ENCODE data around the gene IL10RB.
"Not testable (repeated sequence)": the region's sequence is repeated elsewhere in the genome, so short reads cannot be mapped to it uniquely, and the experiment has no call there.

Gene IL10RB

DNA sequence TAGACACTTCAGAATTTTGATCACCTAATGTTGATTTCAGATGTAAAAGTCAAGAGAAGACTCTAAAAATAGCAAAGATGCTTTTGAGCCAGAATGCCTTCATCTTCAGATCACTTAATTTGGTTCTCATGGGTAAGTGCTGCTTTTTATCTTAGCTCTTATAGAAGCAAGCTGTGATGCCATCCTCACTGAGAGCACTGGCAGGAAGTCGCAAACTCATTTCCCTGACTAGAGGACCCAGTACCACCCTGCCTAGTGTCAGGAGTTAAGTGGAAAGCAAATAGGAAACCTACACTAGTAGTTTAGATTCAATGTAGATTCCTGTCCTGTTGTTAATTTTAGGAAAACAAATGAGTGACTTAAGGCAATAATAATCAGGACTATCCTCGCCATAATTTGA lies 24.3 kb upstream of the IL10RB start:
- DNase-seq = no peak

DNA sequence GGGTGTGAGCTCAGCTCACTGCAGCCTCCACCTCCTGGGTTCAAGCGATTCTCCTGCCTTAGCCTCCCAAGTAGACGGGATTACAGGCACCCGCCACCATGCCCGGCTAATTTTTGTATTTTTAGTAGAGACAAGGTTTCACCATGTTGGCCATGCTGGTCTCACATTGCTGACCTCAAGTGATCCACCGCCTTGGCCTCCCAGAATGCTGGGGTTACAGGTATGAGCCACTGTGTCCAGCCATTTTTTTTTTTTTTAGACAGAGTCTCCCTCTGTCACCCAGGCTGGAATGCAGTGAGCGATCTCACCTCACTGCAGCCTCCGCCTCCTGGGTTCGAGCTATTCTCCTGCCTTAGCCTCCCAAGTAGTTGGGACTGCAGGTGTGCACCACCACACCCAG lies 23.3 kb upstream of the IL10RB start:
- not testable (repeated sequence) for DNase-seq

DNA sequence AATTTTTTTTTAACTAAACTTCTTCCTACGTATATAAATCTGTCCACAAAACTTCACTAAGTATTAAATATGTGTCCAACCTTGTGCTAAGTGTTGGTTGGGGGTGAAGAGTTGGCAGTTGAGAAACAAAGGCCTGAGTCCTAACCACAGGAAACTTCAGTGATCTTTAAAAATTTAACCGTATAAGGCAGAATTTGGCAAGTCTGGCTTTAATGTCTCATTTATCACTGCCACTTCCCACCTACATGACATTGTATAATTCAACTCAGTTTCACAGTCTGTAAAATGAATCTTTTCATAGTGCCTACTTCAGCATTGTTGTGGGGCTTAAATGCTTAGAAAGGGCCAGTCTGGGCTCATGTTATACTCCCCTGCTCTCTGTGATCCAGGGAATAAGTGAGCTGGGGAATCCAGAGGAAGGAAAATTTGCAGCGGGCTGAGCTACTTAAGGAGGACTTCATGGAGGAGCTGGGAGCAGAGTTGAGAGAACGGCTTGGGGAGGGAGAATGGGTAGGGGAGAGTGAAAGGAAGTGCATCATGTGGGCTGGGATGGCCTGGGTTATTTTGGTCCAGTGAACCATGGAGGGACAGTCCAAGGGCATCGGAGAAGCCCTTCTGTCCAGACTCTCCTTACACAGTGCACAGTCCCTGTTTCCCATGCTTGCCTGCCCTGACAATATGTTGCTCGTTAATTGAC lies 21.9 kb upstream of the IL10RB start:
- no peak for DNase-seq

DNA sequence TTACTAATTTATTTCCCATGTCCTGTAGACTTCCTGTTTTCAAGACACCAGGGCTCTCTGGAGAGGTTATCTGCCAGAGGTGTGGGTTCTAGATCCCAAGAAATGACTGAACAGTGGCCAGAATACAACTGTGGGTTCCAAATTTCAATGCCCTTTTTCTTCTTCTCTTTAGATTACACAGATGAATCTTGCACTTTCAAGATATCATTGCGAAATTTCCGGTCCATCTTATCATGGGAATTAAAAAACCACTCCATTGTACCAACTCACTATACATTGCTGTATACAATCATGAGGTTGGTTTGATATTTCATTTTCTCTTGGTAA lies 21.4 kb upstream of the IL10RB start:
- no peak for DNase-seq

DNA sequence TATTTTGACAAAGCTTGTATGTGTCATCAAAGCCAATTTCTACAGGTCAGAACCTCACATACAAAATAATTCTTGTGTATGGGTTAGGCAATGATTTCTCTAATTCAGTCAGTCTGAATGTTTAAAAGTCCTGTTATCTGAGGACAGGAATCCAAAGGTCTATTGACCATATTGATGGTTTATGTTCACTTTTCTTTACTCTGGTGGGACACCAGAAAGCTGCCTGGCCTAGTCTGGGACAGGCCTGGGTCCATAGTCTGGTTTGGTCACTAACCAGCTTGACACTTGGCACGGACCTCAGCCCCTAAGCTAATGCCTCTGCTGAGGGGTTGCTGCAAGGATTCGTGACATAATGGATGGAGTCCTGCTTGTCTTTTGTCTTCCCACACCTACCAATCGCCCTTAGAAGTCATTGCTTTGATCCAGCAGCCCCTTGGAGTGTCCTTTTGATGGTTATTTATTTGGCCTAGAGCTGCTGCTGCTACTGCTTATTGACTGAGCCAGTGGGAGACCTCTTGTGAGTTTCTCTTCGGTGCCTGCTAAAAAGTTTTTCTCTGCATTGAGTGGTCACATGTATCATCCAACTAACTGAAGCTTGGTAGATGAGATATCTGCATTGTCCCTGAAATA lies 20.8 kb upstream of the IL10RB start:
- DNase-seq = no peak

DNA sequence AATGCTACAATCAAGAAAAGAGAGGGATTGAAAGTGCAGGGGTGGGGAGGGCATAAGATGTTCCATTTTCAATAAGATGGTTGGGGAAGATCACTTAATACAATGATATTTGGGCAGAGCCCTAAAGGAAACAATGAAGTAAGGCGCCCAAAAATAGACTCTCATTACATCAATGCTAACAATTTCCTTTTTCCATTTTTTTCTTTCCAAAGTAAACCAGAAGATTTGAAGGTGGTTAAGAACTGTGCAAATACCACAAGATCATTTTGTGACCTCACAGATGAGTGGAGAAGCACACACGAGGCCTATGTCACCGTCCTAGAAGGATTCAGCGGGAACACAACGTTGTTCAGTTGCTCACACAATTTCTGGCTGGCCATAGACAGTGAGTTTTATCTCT lies 19.7 kb upstream of the IL10RB start:
- DNase-seq = no peak

DNA sequence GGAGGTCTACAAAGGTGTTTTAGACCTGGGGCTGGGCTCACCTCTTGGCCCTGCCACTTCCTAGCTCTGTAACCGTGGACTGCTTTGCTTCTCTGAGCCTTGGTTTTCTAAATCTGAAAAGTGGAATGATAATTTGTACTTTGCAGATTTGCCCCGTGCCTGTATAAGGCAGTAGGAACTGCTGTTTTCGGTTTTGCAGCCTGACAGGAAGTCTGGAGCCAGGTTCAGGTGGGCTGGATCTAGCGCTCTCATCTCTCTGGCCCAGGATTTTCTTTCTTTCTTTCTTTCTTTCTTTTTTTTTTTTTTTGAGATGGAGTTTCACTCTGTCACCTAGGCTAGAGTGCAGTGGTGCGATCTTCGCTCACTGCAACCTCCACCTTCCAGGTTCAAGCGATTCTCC lies 19.2 kb upstream of the IL10RB start:
- DNase-seq = no peak

DNA sequence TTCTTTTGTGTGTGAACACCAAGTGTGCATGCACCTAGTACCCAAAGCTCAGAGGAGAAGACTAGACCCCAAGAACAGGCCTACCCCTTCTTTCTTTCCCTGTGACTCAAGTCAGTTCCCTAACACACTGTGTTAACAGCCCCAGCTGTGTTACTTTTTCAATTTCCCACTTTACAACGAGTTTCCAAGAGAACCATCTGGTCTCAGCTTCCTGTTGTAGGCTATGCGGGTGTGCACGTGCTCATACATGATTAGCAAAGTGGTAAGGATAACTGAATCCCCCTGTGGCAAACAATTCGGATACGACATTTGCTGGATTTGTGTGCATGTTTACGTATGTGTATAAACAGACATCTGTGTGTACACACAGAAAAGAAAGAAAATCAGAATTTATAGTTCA lies 18.6 kb upstream of the IL10RB start:
- DNase-seq = no peak

DNA sequence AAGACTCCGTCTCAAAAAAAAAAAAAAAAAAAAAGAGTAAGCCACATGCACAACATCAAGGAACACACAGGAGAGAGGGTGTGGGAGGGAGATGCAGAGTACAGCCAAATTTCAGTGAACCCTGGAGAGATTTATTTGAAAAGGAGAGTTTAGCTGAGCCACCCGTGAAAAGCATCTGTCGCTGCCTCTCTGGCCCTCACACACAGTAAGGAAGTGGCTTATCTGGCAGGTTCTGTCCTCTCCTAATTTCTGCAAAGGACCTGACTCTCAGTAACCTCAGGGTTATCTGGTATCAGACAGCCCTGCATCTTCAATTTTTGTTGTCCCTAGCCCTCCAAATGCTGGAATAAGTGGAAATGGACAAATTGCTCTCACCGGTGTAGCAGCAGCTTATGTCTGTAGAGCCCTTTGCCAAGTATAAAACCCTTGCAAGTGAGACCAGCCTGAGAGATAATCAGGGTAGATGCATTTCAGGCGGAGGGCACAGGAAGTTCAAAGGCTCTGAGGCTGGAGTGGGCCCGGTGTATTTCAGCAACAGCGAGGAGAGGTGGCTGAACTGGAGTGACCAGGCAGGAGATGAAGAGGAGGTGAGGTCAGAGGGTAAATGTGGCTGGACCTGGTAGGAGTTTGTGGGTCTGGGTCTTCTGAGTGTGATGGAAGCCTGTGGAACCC lies 16.7 kb upstream of the IL10RB start:
- DNase-seq = no peak

DNA sequence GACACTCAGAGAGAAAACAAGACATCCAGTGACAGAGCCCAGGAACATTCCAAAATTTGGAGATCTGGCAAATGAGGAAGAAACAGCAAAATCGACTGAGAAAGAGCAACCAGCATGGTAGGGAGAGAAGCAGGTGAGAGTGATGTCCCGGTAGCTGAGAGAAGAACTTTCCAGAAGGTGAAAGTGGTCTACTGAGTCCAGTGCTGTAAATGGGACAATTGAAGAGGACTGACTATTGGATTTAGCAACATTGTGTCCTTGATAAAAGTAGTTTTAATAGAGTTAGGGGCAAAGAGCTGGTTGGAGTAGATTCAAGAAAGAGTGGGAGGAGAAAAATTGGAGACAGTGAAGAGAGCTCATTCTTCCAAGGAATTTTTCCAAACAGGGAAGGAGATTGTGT lies 15.0 kb upstream of the IL10RB start:
- no peak for DNase-seq

DNA sequence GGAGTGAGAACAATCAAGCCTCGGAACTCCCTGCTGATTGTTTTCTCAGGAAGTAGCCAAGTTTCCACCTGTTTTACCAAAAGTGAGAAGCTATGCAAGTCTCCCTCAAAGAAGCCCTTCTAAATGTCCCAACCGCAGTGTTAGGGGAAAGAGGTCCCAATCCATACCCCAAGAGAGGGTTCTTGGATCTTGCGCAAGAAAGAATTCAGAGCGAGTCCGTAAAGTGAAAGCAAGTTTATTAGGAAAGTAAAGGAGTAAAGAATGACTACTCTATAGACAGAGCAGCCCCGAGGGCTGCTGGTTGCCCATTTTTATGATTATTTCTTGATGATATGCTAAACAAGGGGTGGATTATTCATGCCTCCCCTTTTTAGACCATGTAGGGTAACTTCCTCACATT lies 12.8 kb upstream of the IL10RB start:
- DNase-seq = not testable (repeated sequence)

DNA sequence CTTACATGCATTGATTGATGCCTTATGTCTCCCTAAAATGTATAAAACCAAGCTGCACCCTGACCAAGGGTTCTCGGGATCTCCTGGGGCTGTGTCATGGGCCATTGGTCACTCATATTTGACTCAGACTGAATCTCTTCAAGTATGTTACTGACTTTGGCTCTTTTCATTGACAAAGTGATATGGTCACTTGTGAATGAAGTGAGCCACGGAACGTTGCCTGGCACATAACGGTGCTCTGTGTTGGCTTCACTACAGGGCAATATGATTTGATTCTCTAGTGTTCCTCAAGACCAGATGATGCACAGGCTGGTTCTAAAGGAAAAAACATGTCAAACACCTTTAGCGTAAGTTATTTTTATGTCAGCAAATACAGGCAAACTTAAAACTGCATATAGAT lies 11.4 kb upstream of the IL10RB start:
- DNase-seq = no peak

DNA sequence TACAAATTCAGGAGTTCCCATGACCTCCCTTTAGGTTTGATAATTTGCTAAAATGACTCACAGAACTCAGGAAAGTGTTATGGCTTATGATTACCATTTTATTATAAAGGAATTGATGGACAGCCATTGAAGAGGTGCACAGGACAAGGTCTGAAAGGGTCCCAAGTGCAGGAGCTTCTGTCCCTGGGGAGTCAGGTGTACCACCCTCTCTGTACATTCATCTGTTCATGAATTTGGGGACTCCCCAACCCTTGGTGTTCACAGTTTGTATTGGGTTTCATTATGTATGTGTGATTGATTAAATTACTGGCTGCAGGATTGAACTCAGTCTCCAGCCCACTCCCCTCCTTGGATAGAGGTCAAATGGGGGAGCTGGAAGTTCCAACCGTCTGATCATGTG lies 10.8 kb upstream of the IL10RB start:
- DNase-seq = no peak

DNA sequence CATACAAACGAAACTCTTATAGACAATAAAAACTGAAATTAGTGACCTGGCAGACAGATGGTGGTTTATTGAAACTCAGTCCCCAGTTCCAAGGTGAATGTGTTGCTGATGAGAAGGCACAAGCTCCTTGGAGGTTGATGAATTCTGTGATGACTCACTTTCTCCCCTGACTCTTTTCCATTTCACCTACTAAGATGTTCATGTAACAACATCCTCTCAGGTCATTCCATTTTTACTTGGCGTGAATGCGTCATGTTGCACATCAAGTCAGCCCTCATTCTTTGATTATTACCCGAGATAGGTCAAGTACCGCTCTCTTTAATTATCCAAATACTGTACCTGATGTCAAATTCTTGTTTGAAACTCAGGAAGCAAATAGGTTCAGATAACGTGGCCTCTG lies 10.1 kb upstream of the IL10RB start:
- no peak for DNase-seq

DNA sequence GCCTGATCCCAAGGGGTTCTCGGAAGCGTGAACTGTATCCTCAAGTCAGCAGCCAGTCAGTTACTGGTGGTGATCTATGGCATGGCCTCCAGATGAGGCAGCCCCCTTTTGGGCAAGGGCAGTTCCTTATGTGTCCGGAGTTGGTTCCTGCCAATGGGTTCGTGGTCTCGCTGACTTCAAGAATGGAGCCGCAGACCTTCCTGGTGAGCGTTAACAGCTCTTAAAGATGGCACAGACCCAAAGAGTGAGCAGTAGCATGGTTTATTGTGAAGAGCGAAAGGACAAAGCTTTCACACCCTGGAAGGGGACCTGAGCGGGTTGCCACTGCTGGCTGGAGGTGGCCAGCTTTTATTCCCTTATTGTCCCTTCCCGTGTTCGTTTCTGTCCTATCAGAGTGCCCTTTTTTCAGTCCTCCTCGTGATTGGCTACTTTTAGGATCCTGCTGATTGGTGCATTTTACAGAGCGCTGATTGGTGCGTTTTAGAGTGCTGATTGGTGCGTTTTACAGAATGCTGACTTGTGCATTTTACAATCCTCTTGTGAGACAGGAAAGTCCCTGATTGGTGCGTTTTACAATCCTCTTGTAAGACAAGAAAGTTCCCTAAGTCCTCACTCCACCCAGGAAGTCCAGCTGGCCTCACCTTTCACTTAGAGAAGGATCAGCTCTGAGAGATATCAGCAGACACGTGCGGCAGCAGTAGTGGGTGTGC lies 8.9 kb upstream of the IL10RB start:
- no peak for DNase-seq

DNA sequence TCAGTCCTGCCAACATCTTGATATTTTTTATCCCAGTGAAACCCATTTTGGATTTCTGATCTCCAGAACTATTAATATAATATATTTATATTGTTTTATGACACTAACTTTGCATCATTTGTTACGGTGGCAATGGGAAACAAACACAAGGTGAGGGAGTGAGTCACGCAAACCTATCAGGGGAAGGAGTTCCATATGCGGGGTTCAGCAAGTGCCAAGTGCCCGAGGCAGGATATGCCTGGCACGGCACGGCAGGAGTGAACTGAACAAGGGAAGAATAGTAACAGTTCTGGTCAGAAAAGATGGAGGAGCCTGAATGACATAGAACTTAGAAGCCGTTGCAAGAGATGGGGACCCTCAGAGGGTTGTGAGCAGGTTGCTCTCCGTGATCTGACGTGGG lies 7.7 kb upstream of the IL10RB start:
- no peak for DNase-seq

DNA sequence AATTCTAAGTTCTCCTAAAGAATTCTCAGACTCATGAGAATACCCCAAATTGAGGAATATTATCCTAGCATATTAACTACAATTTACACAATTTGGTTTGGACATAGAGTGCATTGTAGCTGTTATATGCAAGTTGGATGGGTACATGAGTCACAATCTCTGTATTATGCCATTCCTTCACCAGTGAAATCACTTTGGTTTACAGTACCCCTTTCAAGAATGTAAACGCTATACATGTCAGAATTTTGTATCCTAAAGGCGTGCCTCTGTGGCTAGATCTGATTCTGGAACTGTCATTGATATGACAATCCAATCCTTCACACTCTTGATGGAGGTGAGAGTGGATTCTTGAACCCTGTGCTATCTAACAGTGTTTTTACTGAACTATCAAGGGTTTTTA lies 6.7 kb upstream of the IL10RB start:
- DNase-seq = no peak

DNA sequence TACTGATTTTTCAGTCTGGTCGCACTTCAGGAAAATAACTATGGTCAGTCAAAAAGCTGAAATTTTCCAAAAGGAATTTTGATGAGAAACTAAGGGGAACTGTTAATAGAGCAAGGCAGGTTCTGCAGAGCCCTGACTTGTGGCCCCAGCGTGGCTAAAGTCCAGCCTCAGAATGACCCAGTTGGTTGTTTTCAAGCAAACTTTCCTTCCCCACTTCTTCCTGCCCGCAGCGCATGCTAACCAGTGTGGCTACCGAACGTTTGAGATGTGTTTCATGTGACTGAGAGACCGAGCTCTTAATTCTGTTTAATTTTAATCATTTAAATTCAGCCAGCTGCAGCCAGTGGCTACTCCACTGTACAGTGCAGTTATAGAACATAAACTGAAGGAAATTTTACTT lies 6.2 kb upstream of the IL10RB start:
- DNase-seq = no peak

DNA sequence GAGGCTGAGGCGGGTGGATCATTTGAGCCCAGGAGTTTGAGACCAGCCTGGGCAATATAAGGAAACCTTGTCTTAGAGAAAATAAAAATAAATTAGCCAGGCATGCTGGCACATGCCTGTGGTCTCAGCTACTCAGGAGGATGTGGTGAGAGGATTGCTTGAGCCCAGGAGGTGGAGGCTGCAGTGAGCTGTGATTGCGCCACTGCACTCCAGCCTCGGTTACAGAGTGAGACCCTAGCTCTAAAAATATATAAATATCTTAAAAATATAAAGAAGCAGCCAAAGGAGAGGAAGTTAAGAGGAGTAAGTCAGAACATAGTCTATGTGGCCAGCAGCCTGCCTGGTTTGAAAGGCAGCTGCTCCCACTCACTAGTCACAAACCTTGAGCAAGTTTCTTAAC lies 4.5 kb upstream of the IL10RB start:
- no peak for DNase-seq

DNA sequence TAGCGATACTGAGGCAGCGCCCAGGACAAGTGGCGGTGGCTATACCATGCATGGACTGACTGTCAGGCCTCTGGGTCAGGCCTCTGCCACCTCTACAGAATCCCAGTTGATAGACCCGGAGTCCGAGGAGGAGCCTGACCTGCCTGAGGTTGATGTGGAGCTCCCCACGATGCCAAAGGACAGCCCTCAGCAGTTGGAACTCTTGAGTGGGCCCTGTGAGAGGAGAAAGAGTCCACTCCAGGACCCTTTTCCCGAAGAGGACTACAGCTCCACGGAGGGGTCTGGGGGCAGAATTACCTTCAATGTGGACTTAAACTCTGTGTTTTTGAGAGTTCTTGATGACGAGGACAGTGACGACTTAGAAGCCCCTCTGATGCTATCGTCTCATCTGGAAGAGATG lies 3.2 kb upstream of the IL10RB start:
- DNase-seq = no peak

DNA sequence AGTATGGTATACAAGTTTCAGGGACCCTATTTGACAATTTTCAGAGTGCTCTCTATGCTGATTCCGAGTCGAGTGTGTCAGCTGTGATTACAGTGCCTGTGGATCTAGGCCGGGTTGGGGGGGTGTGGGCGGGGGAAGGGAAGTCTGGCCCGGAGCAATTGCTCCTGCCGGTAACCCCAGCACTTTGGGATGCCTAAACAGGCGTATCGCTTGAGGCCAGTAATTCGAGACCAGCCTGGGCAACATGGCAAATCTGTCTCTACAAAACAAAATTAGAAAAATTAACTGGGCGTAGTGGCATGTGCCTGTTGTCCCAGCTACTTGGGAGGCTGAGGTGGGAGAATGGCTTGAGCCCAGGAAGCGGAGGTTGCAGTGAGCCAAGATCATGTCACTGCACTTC lies 1.6 kb upstream of the IL10RB start:
- DNase-seq = no peak

DNA sequence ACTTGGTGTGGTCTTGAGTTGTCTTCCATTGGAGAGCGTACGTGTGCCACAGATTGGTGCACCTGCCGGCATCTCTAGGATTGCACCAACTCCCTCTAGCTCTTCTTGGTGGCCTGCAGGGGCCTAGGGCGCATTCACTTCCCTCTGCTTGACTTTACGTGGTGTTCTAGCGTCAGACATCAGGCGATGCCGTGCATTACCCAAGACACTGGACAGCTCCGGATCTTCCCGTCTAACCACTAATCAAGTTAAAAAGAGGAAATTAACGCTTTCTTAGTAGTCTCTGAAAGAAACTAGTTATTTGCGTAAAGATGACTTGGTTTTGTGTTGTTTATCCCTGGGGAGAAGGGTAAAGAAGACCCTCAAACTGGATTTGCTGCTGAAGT lies 510 bp upstream of the IL10RB start:
- DNase-seq = no peak

DNA sequence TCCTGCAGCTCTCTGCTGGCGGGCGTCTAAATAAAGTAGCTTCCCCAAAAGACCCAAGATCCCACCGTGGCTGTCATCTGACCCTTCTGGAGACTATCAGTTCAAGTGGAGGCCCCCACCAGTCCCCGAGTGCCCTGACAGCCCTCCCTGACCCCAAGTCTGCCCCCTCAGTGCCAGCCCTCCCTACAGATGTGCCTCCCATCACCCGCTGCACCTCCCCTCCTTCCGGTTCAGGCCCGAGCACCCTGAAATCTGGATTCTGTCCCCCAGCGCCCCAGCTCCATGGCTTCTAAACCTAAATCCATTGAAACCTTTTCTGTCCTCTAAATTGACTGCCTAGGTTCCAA lies 595 bp downstream of the IL10RB start:
- DNase-seq = peak; percentile 31

DNA sequence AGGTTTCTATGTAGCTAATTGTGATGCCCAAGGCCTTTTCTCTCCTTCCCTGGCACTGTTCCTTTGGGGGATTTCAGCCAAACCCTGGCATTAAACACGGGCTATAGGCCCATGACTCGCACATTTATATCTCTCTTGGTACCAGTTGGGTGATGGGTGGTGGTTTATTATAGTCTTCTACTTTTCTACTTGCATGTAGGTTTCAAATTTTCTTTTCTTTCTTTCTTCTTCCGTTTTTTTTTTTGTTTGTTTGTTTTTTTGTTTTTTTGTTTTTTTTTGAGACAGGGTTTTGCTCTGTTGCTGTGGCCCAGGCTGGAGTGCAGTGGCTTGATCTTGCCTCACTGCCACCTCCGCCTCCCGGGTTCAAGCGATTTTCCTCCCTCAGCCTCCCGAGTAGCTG lies 1.1 kb downstream of the IL10RB start:
- DNase-seq = no peak

DNA sequence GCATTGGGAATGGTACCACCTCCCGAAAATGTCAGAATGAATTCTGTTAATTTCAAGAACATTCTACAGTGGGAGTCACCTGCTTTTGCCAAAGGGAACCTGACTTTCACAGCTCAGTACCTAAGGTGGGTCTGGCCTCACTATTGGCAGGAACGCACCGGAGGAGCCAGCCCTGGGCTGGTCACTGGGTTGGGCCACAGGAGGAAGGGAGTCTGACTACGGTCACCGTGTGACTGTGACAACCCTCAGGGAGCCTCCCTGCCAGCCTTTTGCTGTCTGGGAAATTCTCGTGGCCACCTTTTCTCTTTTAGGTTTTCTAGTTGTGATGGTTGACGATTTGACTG lies 2.2 kb downstream of the IL10RB start:
- DNase-seq = no peak

Measured in activated gamma-delta T cell treated with Interleukin-2 at 50 U/mL for 16 hours (primary cell).